A549 (cell line): ENCODE results near the gene HPRT1. TPM values are rescaled to one million over a fixed set of nuclear protein-coding genes. Genes with fewer than 3 reads are reported as not detected.

Experiments used
- ATAC-seq, 2 experiments: fragments of 200-7000 bp in 1 of 2; fragments of >200 bp in 1 of 2; cut with Nextera tagmentation in 1 of 2; cut with Tn5 transposase in 1 of 2; 3 replicates each; pipeline versions ENCODE4 v1.8.0 to v1.9.1; 2018 to 2020; ENCODE audit warnings: mild to moderate bottlenecking in 1 of 2, moderate library complexity in 1 of 2
- CTCF ChIA-PET: fragments of 300-600 bp; sonication (Branson Sonifier 250); formaldehyde crosslinking; extraction: SDS; loops from one replicate; lab custom pipeline; 2021; ENCODE audit warnings: antibody characterized with exemption, inconsistent platforms; lab: Yijun Ruan, JAX
- POLR2A ChIA-PET: fragments of 350-600 bp; formaldehyde crosslinking; extraction: SDS; loops from one replicate; lab custom pipeline; 2021; ENCODE audit warnings: antibody characterized with exemption, inconsistent platforms; lab: Yijun Ruan, JAX
- DNase-seq, 2 experiments: peaks; one replicate each; pipeline versions ENCODE4 v3.0.0 to v3.0.0-alpha.2; 2011 to 2016; ENCODE audit warnings: low read depth in 1 of 2, low spot score in 1 of 2
- FAIRE-seq: peaks from 2 replicates; lab custom pipeline; 2011; peaks lifted over from hg19 to GRCh38; lab: Jason Lieb, UNC
- H3K27ac ChIP-seq, 2 experiments: fragments of >200 bp; sonication (Bioruptor Twin); formaldehyde crosslinking; 3 replicates each; pipeline ENCODE4 v1.5.1; 2016 to 2017
- H3K4me1 ChIP-seq: fragments of >200 bp; sonication (Bioruptor Twin); formaldehyde crosslinking; 3 replicates; pipeline ENCODE4 v1.6.1; 2016
- H3K4me2 ChIP-seq: fragments of >200 bp; sonication (Bioruptor Twin); formaldehyde crosslinking; 3 replicates; pipeline ENCODE4 v1.6.1; 2016
- H3K4me3 ChIP-seq: fragments of >200 bp; sonication (Bioruptor Twin); formaldehyde crosslinking; 3 replicates; pipeline ENCODE4 v1.5.1; 2016
- H3K9me3 ChIP-seq: fragments of >200 bp; sonication (Bioruptor Twin); formaldehyde crosslinking; 3 replicates; pipeline ENCODE4 v1.6.1; 2016
- BHLHE40 ChIP-seq: IDR thresholded peaks from 2 replicates; pipeline ENCODE4 v1.6.1; 2012; ENCODE audit warnings: low read depth, low read length, inconsistent platforms
- CHD4 ChIP-seq: fragments of 200-600 bp; sonication (generic); IDR thresholded peaks from 2 replicates; pipeline ENCODE4 v1.6.1; 2016; ENCODE audit warnings: antibody characterized with exemption, mild to moderate bottlenecking, borderline replicate concordance
- FOSB ChIP-seq: fragments of 250-450 bp; sonication (Bioruptor Pico); IDR thresholded peaks from 2 replicates; pipeline ENCODE4 v1.5.0; 2020; ENCODE audit warnings: mild to moderate bottlenecking, moderate library complexity
- HOXA7 ChIP-seq: fragments of 250-450 bp; sonication (Bioruptor Pico); IDR thresholded peaks from 2 replicates; pipeline ENCODE4 v1.5.0; 2020; ENCODE audit warnings: mild to moderate bottlenecking, moderate library complexity
- JUN ChIP-seq, 2 experiments: fragments of >200 bp; sonication (Bioruptor Twin); formaldehyde crosslinking; IDR thresholded peaks; 2 replicates in 1 of 2; 3 replicates in 1 of 2; pipeline ENCODE4 v1.6.1; 2016 to 2017
- KDM1A ChIP-seq: fragments of 200-600 bp; sonication (generic); IDR thresholded peaks from 2 replicates; pipeline ENCODE4 v1.6.1; 2016; ENCODE audit warnings: low read depth, mild to moderate bottlenecking
- NPAS2 ChIP-seq: fragments of 250-450 bp; sonication (Bioruptor Pico); IDR thresholded peaks from 2 replicates; pipeline ENCODE4 v1.8.0; 2022; ENCODE audit warnings: mild to moderate bottlenecking, moderate library complexity, borderline replicate concordance
- POLR2AphosphoS2 ChIP-seq: conservative IDR thresholded peaks from 2 replicates; pipeline ENCODE4 v1.6.1; 2012; ENCODE audit warnings: low read length, improper control_type of control experiment, inconsistent platforms
- RARB ChIP-seq: fragments of 250-450 bp; sonication (Bioruptor Pico); IDR thresholded peaks from 2 replicates; pipeline ENCODE4 v1.8.0; 2021; ENCODE audit warnings: mild to moderate bottlenecking, moderate library complexity
- RNF2 ChIP-seq: fragments of 200-600 bp; sonication (generic); IDR thresholded peaks from 2 replicates; pipeline ENCODE4 v1.6.1; 2016; ENCODE audit warnings: low read depth, mild to moderate bottlenecking, antibody characterized with exemption, moderate library complexity, borderline replicate concordance
- USF2 ChIP-seq: fragments of 450-650 bp; IDR thresholded peaks from 2 replicates; pipeline ENCODE4 v1.6.1; 2014; ENCODE audit warnings: antibody characterized with exemption
- ZSCAN20 ChIP-seq: fragments of 250-450 bp; sonication (Bioruptor Pico); IDR thresholded peaks from 2 replicates; pipeline ENCODE4 v1.8.0; 2022; ENCODE audit warnings: mild to moderate bottlenecking, moderate library complexity
- WGBS: methylation state at CpG from one replicate; pipeline ENCODE4 v1.1.6; 2017; ENCODE audit errors: missing lambda C conversion rate; 5-methylcytosine and 5-hydroxymethylcytosine counted together
- polyA plus RNA-seq, 4 experiments: library from polyadenylated mRNA; depleted of rRNA in 3 of 4; stranded (reverse); fragments of >200 nt; fragmentation: RNase III in 1 of 4; extraction: RNeasy Plus Mini Kit Qiagen cat#74134 plus additional on column Dnase treatment in 1 of 4; gene quantifications; 2 replicates in 3 of 4; 3 replicates in 1 of 4; pipeline ENCODE4 v1.2.3, GENCODE V29; 2011 to 2017
- TF ChIP-seq, protein P1 (sequence below): IDR thresholded peaks from 2 replicates; pipeline ENCODE4 v1.6.1; 2012
- TF ChIP-seq, protein P2 (sequence below): fragments of 250-450 bp; sonication (Bioruptor Pico); IDR thresholded peaks from 2 replicates; pipeline ENCODE4 v1.5.0; 2020; ENCODE audit warnings: low read depth, mild to moderate bottlenecking, moderate library complexity

Gene HPRT1
- polyA plus RNA-seq, 2 of the 4 experiments (the other 2 are of a cell fraction) = 96.6 to 97.4 TPM

- TF ChIP-seq KDM1A = no peak
- no peak for TF ChIP-seq HOXA7
Observed at GRCh38 chrX:134537179-134537955, 77.4 kb downstream of the HPRT1 start (continued).

DNA sequence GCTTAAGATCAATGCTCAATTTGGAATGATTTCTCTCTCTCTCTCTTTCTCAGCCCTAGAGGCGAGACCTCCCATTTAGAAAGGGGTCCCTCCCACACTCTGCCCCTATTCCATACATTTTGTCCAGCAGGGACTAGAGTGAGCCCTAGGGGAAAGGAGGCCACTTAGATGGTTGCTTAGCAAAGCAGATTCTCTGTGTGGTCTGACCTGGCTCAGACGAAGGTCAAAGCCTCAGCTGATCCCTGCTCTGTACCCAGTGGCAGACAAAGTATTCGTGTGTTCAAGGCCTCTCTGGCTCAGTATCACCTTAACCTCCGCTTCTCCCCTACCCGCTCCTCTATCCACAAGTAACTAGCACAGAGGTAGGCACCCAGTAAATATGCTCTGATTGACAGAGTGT, 78.4 kb downstream of the HPRT1 start:
- Histone ChIP-seq H3K4me2 (peak overlapping the region; percentile 89; the same call in 2 of the 3 replicates), H3K27ac (peak overlapping the region; percentile 95 to 99), H3K4me1 (peaks cover 58% of the 10 kb centered on the region), H3K4me3 (no peak overlapping the region), H3K9me3 (no peaks in the 10 kb centered on the region)
- ChIA-PET POLR2A (interaction anchor here (2.8 kb wide), 1 partner anchor 18 kb away, joined by 7 read pairs; no protein-coding TSS in a partner anchor), CTCF (no interaction called here)
- FAIRE-seq (peak; percentile 70), DNase-seq (no peak), ATAC-seq (no peak)
- no peak for TF ChIP-seq BHLHE40
- 72% methylated on average over 5 of the region's 5 CpGs for WGBS

DNA sequence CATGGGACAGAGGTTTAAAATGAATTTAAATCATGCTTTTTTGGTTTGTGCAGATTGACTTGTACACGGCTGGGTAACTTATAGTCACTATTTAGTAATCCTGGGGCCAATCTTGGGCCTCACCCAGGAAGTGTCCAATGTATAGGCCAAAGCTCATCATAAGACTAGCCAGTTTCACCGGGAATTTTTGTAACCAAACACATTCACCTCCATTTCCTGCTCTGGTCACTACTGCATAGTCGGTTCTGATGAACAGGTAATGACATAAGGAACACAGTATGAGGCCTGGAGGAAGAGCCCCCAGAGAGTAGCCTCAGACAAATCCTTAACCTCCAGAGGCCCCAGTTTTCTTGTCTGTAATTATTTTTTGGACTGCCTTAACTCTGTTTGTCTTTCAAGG, 81.9 kb downstream of the HPRT1 start:
- H3K9me3 ChIP-seq = no peaks in the 10 kb centered on the region
- ChIA-PET CTCF (interaction anchor here (0.9 kb wide), 1 partner anchor 241 kb away, joined by 3 read pairs; no protein-coding TSS in a partner anchor), POLR2A (interaction anchor here (0.6 to 1.8 kb wide), 4 partner anchors 15 to 128 kb away, joined by 3 to 8 read pairs (median 4); no protein-coding TSS in a partner anchor)
- TF ChIP-seq, protein P1, sequence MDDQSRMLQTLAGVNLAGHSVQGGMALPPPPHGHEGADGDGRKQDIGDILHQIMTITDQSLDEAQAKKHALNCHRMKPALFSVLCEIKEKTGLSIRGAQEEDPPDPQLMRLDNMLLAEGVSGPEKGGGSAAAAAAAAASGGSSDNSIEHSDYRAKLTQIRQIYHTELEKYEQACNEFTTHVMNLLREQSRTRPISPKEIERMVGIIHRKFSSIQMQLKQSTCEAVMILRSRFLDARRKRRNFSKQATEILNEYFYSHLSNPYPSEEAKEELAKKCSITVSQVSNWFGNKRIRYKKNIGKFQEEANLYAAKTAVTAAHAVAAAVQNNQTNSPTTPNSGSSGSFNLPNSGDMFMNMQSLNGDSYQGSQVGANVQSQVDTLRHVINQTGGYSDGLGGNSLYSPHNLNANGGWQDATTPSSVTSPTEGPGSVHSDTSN = 0 out of 2 replicates have a peak, but pooled peaks have one; percentile 15
- no peak for TF ChIP-seq NPAS2 (CRISPR knock-in tag)
- DNase-seq (no peak), ATAC-seq (peak in 1 of 2 experiments; percentile 9; a peak in 2 of 6 replicates), FAIRE-seq (peak; percentile 79)
- no peak overlapping the region for H3K4me3 ChIP-seq
- H3K4me1 ChIP-seq = peaks cover 77% of the 10 kb centered on the region
- WGBS = 37% methylated on average over 3 of the region's 3 CpGs
- peak overlapping the region; percentile 71 to 81 for H3K27ac ChIP-seq
- H3K4me2 ChIP-seq = peak overlapping the region; percentile 46

DNA sequence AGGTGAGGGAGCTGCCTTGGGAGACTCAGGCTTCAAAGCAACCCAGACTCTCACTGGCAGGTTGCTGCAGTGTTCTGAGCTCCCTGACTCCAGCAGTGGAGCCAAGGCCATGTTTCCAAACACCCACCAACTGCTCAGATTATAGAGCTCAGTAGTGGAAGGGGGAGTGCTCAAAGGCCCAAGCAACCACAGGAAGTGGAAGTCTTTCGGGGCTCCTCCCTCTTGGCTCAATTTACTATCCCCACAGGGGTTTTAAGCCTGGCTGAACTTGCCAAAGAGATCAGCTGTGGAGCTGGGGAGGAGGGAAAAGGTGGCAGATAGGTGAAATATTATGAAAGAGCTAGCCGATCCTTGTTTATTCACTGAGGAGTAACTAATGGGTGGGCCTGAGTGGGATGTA, 82.5 kb downstream of the HPRT1 start:
- CTCF ChIA-PET = interaction anchor here (2.2 kb wide), 1 partner anchor 22 kb away, joined by 9 read pairs; no protein-coding TSS in a partner anchor
- peak overlapping the region; percentile 46 for H3K4me2 ChIP-seq
- POLR2A ChIA-PET = interaction anchor here (0.6 to 1.8 kb wide), 3 partner anchors 21 to 128 kb away, joined by 4 to 8 read pairs (median 4); no protein-coding TSS in a partner anchor
- no peak for FAIRE-seq
- no peak overlapping the region for H3K4me3 ChIP-seq
- TF ChIP-seq RARB = no peak
- no peak for TF ChIP-seq RNF2
- no peak for TF ChIP-seq USF2
- TF ChIP-seq POLR2AphosphoS2 = 0 out of 2 replicates have a peak, but pooled peaks have one; percentile 28
- TF ChIP-seq JUN (IDR thresholded peaks at IDR 0.05) = peak in 1 of 2 experiments; percentile 56; a peak in 2 of 5 replicates
- TF ChIP-seq HOXA7 = no peak; the same call in 1 of the 2 replicates
- TF ChIP-seq, protein P2, sequence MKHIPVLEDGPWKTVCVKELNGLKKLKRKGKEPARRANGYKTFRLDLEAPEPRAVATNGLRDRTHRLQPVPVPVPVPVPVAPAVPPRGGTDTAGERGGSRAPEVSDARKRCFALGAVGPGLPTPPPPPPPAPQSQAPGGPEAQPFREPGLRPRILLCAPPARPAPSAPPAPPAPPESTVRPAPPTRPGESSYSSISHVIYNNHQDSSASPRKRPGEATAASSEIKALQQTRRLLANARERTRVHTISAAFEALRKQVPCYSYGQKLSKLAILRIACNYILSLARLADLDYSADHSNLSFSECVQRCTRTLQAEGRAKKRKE (CRISPR knock-in tag) = no peak
- TF ChIP-seq ZSCAN20 (CRISPR knock-in tag) = no peak
- no peak for TF ChIP-seq CHD4
- TF ChIP-seq, protein P1 = peak; percentile 27; the same call in 1 of the 2 replicates
- no peak for TF ChIP-seq FOSB (CRISPR knock-in tag)
- no peak for TF ChIP-seq KDM1A
- TF ChIP-seq, all 56 proteins: peak for 3
- no peaks in the 10 kb centered on the region for H3K9me3 ChIP-seq
- H3K4me1 ChIP-seq = peaks cover 75% of the 10 kb centered on the region
- ATAC-seq (peak; percentile 71 to 73), DNase-seq (peak in 1 of 2 experiments; percentile 53)
- peak overlapping the region; percentile 71 to 81 for H3K27ac ChIP-seq
- 11% methylated on average over 2 of the region's 2 CpGs for WGBS
